Activated CD4-positive, alpha-beta T cell treated with anti-CD3 and anti-CD28 coated beads, Interleukin-2, Interleukin-6, amounts not matched to agents 100 ng/mL and 50 ng/mL, durations not matched to agents 16 hours and 8 hours (primary cell): ENCODE data around the gene BANK1.
"Not testable (repeated sequence)": the region's sequence is repeated elsewhere in the genome, so short reads cannot be mapped to it uniquely, and the experiment has no call there.

Source experiments
- DNase-seq: peaks from one replicate; pipeline ENCODE4 v3.0.0-alpha.2; 2020

Gene BANK1

DNA sequence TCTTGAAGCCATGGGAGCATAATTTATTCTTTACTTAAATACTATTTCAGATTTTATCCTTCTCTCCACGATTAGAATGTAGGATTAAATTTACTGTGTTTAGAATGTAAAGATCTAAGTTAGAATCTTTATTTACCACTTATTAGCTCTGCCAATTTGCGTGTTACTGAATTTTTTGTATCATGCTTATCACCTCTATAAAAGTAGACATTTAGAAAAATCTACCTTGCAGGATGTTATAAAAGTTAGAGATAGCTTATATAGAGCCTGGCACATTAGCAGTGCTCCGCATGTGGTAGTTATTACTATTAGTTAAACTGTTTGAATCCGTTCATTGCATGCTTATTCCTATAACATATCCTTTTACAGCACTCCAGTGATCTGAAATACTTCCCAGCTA lies 97.9 kb downstream of the BANK1 start:
- DNase-seq = no peak

DNA sequence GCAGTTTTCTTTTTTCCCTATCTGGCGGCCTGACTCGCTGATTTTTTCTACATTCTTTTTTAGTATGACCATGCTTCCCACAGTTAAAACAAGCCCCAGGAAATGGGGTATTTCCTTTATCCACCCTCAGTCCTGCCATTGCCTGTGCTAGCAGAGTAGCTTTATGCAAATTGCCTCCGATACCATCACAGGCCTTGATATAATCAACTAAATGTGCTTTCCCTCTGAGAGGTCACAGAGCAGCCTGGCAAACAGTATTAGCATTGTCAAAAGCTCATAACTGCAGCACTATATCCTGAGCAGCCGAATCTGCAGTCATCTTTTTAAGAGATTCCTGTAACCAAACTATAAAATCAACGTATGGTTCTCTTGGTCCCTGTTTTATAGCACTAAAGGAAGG lies 115.0 kb downstream of the BANK1 start:
- DNase-seq = not testable (repeated sequence)

DNA sequence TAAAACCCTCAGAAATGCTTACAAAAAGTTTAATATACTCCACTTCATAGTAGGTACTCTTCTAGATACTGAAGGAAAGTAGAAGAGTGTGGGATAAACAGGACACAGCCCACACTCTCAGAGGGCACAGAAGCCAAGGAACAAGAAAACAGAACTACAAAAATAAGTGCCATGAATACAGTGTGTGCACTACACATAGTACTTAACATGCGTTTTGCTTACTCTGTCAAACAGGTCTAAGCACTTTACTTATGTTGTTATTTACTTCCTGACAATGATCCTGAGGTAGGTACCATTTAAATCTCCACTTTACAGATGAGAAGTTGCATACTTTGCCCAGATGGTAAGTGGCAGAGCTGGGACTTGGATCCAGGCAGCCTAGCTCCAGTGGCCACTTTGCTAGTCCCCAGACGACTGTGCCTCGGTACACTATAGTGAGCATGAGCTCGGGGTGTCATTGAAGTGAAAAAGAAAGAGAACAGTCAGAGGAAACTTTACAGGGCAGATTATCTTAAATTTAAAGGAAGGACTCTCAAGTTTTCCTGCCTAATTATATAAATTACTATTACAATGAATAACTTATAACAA lies 120.3 kb downstream of the BANK1 start:
- no peak for DNase-seq

GRCh38 chr4:101911616-101912015 lies 121.1 kb downstream of the BANK1 start:
- no peak for DNase-seq

- no peak for DNase-seq
Measured at GRCh38 chr4:101914761-101915160, 124.2 kb downstream of the BANK1 start.

- no peak for DNase-seq
Measured at GRCh38 chr4:101919373-101919977, 128.9 kb downstream of the BANK1 start.

- no peak for DNase-seq
Measured at GRCh38 chr4:101921370-101921769, 130.8 kb downstream of the BANK1 start.

- no peak for DNase-seq
Measured at GRCh38 chr4:101931619-101932018, 141.1 kb downstream of the BANK1 start.

DNA sequence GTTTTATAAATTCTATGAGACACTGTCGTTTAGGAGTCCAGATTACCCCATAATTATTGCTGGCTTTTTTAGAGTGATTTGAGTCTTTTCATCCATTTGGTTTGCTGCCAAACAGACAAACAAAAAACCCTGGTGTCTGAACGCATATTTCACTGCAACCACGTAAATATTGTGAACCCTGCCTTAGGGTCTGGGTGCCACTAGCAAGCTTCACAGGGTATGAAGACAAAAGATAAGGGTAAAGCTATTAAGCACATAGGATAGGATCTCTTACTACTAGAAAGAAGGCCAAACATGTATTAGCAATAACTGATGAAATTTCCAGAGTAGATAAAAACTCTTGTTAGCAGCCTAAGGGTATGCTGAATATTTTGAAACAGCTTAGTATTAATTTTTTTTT lies 143.3 kb downstream of the BANK1 start:
- no peak for DNase-seq

GRCh38 chr4:101938836-101939235 lies 148.3 kb downstream of the BANK1 start:
- DNase-seq = no peak

DNA sequence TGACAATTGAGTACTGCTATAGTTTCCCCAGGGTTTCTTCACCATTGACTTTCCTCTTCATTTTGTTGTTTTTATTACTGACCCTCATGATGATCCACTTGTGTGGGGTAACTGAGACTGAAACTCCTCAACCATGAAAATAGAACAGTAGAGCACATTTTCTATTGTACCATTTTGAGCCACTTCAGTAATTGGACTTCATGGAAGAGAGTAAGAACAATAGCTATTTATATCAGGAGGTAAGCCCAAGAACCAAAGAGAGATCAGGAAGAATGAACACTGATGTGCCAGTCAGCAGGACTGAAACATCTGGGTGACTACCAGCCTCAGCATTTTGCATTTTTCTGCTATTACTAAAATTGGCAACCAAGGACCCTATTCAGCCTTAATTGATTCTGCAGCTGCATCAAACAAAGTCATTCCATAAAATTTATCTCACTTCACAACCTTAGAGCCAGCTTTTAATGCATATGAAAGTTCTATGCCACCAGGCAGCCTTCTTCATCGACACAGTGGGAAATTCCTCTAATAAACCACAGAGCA lies 151.4 kb downstream of the BANK1 start:
- DNase-seq = no peak

- no peak for DNase-seq
Measured at GRCh38 chr4:101942891-101943290, 152.4 kb downstream of the BANK1 start.

GRCh38 chr4:101944649-101945048 lies 154.1 kb downstream of the BANK1 start:
- DNase-seq = no peak

GRCh38 chr4:101948055-101948454 lies 157.5 kb downstream of the BANK1 start:
- no peak for DNase-seq

- no peak for DNase-seq
Measured at GRCh38 chr4:101948951-101949350, 158.4 kb downstream of the BANK1 start.

DNA sequence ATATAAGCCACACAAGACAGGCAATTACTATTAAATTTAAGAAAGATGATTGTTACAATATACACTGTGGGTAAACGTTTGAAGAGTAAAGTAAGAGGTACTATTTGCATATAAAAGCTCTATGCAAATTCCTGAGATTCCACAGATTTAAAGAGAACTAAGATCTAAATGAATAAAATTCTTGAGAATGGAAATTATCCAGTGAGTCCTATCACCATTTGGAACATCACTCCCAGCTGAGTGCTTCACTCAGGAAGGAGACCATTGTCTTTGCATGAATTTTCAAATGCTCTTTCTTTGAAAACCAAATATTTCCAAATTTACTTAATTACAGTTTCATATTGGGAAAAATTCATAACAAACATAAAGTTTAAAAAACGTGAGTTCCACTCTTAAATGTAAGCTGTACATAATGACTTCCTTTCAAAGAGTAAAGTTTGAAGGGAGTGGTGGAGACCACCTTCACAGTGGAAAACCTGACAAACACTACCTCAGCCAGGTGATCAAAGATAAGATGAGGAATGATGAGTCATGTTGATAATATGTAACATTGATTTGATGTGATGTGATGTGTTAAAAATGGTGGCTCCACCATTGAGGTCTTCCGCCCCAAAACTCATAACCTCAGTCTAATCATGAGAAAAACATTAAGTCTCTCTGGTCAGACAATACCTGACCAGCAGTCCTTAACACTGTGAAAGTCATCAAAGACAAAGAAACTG lies 159.9 kb downstream of the BANK1 start:
- no peak for DNase-seq

- no peak for DNase-seq
Measured at GRCh38 chr4:101952985-101953384, 162.5 kb downstream of the BANK1 start.

GRCh38 chr4:101953949-101954348 lies 163.4 kb downstream of the BANK1 start:
- no peak for DNase-seq

DNA sequence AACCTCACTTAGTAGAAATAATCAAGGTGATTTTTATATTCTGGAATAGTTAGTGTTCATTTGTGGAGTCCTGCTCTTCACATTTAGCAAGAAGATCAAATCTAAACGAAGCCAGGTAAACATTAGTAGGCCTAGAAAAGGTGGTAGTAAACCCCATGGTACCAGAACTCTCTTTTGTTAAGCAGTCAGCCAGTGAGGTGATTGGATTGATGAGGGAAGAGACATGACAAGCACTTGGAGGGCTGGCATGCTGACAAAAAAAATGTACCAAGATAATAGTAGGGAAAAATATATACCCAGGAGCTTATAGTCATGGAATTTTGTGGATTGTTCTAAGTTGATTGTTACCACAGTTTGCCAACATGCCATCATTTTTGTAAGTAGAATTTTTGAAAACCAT lies 163.8 kb downstream of the BANK1 start:
- DNase-seq = no peak

GRCh38 chr4:101954975-101955678 lies 164.6 kb downstream of the BANK1 start:
- no peak for DNase-seq

GRCh38 chr4:101956068-101956825 lies 165.7 kb downstream of the BANK1 start:
- no peak for DNase-seq

- no peak for DNase-seq
Measured at GRCh38 chr4:101958547-101958946, 168.0 kb downstream of the BANK1 start.

DNA sequence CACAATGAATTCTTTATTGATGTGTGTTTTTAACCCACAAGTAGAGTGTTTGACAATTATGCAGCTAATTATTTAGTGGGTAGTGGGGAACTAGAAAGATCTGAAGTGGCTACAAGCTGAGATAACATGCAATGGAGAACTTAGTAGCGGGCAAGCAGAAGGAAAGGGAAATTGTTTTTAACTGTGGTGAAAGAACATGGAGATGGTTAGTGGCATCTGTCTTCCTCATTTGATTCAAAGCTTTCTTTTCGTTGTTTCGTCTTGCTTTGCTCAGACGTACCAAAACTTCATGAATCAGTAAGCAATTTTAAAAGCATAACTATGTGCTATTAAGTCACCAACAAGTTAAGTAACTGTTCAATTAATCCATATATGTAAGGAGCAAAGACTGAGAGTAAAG lies 169.9 kb downstream of the BANK1 start:
- DNase-seq = no peak
